ENCODE results near the gene ARFGEF2.
"Not testable (repeated sequence)": the region's sequence is repeated elsewhere in the genome, so short reads cannot be mapped to it uniquely, and the experiment has no call there.

ARFGEF2 gene

GRCh38 chr20:48921168-48921882 is at the start of gene ARFGEF2:
Gene ARFGEF2, plus strand, starts transcription at chr20:48921711. Its CDS starts 179 bp downstream, at chr20:48921890.
- DNase-seq (ENCODE audit: low spot score): peak; percentile 93

GRCh38 chr20:48875233-48875913 is 46.1 kb upstream of the ARFGEF2 start:
- DNase-seq (ENCODE audit: low spot score): no peak

- DNase-seq (ENCODE audit: low spot score): no peak
These were observed 45.6 kb upstream of the ARFGEF2 start for GRCh38 chr20:48875914-48876240.

- peak; percentile 49 for DNase-seq (ENCODE audit: low spot score)
These were observed 44.2 kb upstream of the ARFGEF2 start for GRCh38 chr20:48877304-48877703.

GRCh38 chr20:48878534-48879248 is 42.8 kb upstream of the ARFGEF2 start:
- DNase-seq (ENCODE audit: low spot score): no peak

- no peak for DNase-seq (ENCODE audit: low spot score)
These were observed 41.8 kb upstream of the ARFGEF2 start for GRCh38 chr20:48879612-48880245.

GRCh38 chr20:48880331-48880730 is 41.2 kb upstream of the ARFGEF2 start:
- DNase-seq (ENCODE audit: low spot score): no peak

GRCh38 chr20:48880981-48881657 is 40.4 kb upstream of the ARFGEF2 start:
- DNase-seq (ENCODE audit: low spot score): no peak

- no peak for DNase-seq (ENCODE audit: low spot score)
These were observed 36.3 kb upstream of the ARFGEF2 start for GRCh38 chr20:48885237-48885636.

- no peak for DNase-seq (ENCODE audit: low spot score)
These were observed 35.3 kb upstream of the ARFGEF2 start for GRCh38 chr20:48886194-48886593.

GRCh38 chr20:48886811-48887210 is 34.7 kb upstream of the ARFGEF2 start:
- no peak for DNase-seq (ENCODE audit: low spot score)

- DNase-seq (ENCODE audit: low spot score): not testable (repeated sequence)
These were observed 33.0 kb upstream of the ARFGEF2 start for GRCh38 chr20:48888517-48888916.

- DNase-seq (ENCODE audit: low spot score): no peak
These were observed 32.2 kb upstream of the ARFGEF2 start for GRCh38 chr20:48889140-48889790.

GRCh38 chr20:48891235-48892048 is 30.1 kb upstream of the ARFGEF2 start:
- DNase-seq (ENCODE audit: low spot score): no peak

GRCh38 chr20:48892049-48892470 is 29.5 kb upstream of the ARFGEF2 start:
- DNase-seq (ENCODE audit: low spot score): no peak

- no peak for DNase-seq (ENCODE audit: low spot score)
These were observed 28.6 kb upstream of the ARFGEF2 start for GRCh38 chr20:48892891-48893290.

- no peak for DNase-seq (ENCODE audit: low spot score)
These were observed 28.1 kb upstream of the ARFGEF2 start for GRCh38 chr20:48893374-48893773.

GRCh38 chr20:48897305-48898010 is 24.1 kb upstream of the ARFGEF2 start:
- no peak for DNase-seq (ENCODE audit: low spot score)

GRCh38 chr20:48898210-48898609 is 23.3 kb upstream of the ARFGEF2 start:
- no peak for DNase-seq (ENCODE audit: low spot score)

Data from putamen (tissue), 1 donor.